GM12878 (cell line): ENCODE measurements around the gene PPP2R3A. TPM values are rescaled to one million over a fixed set of nuclear protein-coding genes. Genes with fewer than 3 reads are reported as not detected.

Experiments used
- ATAC-seq: fragments of 200-7000 bp; cut with Tn5 transposase; 3 replicates; pipeline ENCODE4 v1.9.1; 2020; ENCODE audit warnings: mild to moderate bottlenecking, moderate library complexity
- BruUV-seq: library from RNA; stranded (reverse); fragments of 400-500 nt; replicated peaks from 2 replicates; lab custom pipeline; 2021; lab: Mats Ljungman, UMichigan
- CTCF ChIA-PET: fragments of 300-600 bp; sonication (Branson Sonifier 250); formaldehyde crosslinking; extraction: SDS; loops from one replicate; lab custom pipeline; 2021; ENCODE audit warnings: inconsistent platforms; lab: Yijun Ruan, JAX
- POLR2A ChIA-PET: fragments of 350-600 bp; formaldehyde crosslinking; extraction: SDS; loops from one replicate; lab custom pipeline; 2021; ENCODE audit warnings: inconsistent platforms; lab: Charles Lee
- RAD21 ChIA-PET: fragments of 300-600 bp; sonication (Branson Sonifier 250); formaldehyde crosslinking; loops from one replicate; lab custom pipeline; 2023; ENCODE audit warnings: antibody characterized with exemption; ENCODE audit not compliant: unreplicated experiment; lab: Charles Lee
- SMC1A ChIA-PET: fragments of 300-600 bp; sonication (Branson Sonifier 250); formaldehyde crosslinking; loops from one replicate; lab custom pipeline; 2023; ENCODE audit not compliant: unreplicated experiment, uncharacterized antibody; lab: Charles Lee
- DNase-seq: peaks from one replicate; pipeline ENCODE4 v3.0.0-alpha.2; 2011; ENCODE audit warnings: low read depth, low spot score
- FAIRE-seq: peaks from 3 replicates; lab custom pipeline; 2011; peaks lifted over from hg19 to GRCh38; lab: Jason Lieb, UNC
- H2AFZ ChIP-seq: 2 replicates; pipeline ENCODE4 v1.6.0; 2011; ENCODE audit warnings: low read depth, low read length, control low read depth; ENCODE audit not compliant: control insufficient read depth
- H3K27ac ChIP-seq: 2 replicates; pipeline ENCODE4 v1.5.1; 2011; ENCODE audit warnings: control low read depth; ENCODE audit not compliant: control insufficient read depth, insufficient read depth
- H3K27me3 ChIP-seq, 2 experiments: replicated peaks in 1 of 2; 2 replicates each; pipeline versions ENCODE4 v1.6.0 to v1.6.1; 2011; ENCODE audit warnings: low read length in 1 of 2; ENCODE audit not compliant: control insufficient read depth in 2 of 2, insufficient read depth in 2 of 2
- H3K36me3 ChIP-seq, 2 experiments: 2 replicates each; pipeline ENCODE4 v1.5.1; 2011; ENCODE audit warnings: low read length in 1 of 2; ENCODE audit not compliant: control insufficient read depth in 2 of 2, insufficient read depth in 2 of 2
- H3K4me1 ChIP-seq: 2 replicates; pipeline ENCODE4 v1.6.1; 2011; ENCODE audit warnings: mild to moderate bottlenecking, low read length, moderate library complexity, mixed read lengths; ENCODE audit not compliant: control insufficient read depth, insufficient read depth
- H3K4me2 ChIP-seq: 2 replicates; pipeline ENCODE4 v1.6.0; 2011; ENCODE audit warnings: control low read depth; ENCODE audit not compliant: control insufficient read depth, insufficient read depth
- H3K4me3 ChIP-seq: fragments of 200-600 bp; sonication (generic); 2 replicates; pipeline ENCODE4 v1.5.1; 2016
- H3K79me2 ChIP-seq: 2 replicates; pipeline ENCODE4 v1.6.0; 2011; ENCODE audit warnings: low read length; ENCODE audit not compliant: control insufficient read depth, insufficient read depth
- H3K9ac ChIP-seq: 2 replicates; pipeline ENCODE4 v1.8.0; 2011; ENCODE audit warnings: low read length, control low read depth, mixed read lengths; ENCODE audit not compliant: control insufficient read depth, insufficient read depth
- H3K9me3 ChIP-seq: replicated peaks from 3 replicates; pipeline ENCODE4 v1.5.1; 2011; ENCODE audit warnings: mild to moderate bottlenecking, low read length; ENCODE audit not compliant: control insufficient read depth, insufficient read depth
- H4K20me1 ChIP-seq: 2 replicates; pipeline ENCODE4 v1.6.0; 2011; ENCODE audit not compliant: control insufficient read depth, insufficient read depth
- MTA2 ChIP-seq: fragments of 450-650 bp; IDR thresholded peaks from 2 replicates; pipeline ENCODE4 v1.6.1; 2016; ENCODE audit warnings: low read depth, mild to moderate bottlenecking, moderate library complexity
- NBN ChIP-seq: fragments of 450-650 bp; IDR thresholded peaks from 2 replicates; pipeline ENCODE4 v1.6.1; 2016
- POLR2AphosphoS5 ChIP-seq: IDR thresholded peaks from 2 replicates; pipeline ENCODE4 v1.6.1; 2011; ENCODE audit warnings: mild to moderate bottlenecking, low read length, inconsistent platforms
- RAD21 ChIP-seq: IDR thresholded peaks from 2 replicates; pipeline ENCODE4 v1.6.1; 2011; ENCODE audit warnings: mild to moderate bottlenecking, low read depth, low read length, moderate library complexity; ENCODE audit not compliant: insufficient read depth
- RELA ChIP-seq: fragments of 450-650 bp; IDR thresholded peaks from 2 replicates; pipeline ENCODE4 v1.8.0; 2014; ENCODE audit warnings: borderline replicate concordance; ENCODE audit not compliant: partially characterized antibody
- WGBS: methylation state at CpG from one replicate; pipeline ENCODE4 v1.1.6; 2016; ENCODE audit warnings: low lambda C conversion rate; ENCODE audit not compliant: insufficient replicate concordance, insufficient coverage; ENCODE audit errors: missing lambda C conversion rate; 5-methylcytosine and 5-hydroxymethylcytosine counted together
- in situ Hi-C: fragments of 300-500 bp; cut with MboI; formaldehyde crosslinking; loops from 9 replicates; pipeline ENCODE4 v1.14.3; 2018; ENCODE audit warnings: mixed read lengths
- intact Hi-C: fragments of 100-400 bp; cut with micrococcal nuclease; formaldehyde crosslinking; loops from one replicate; pipeline ENCODE4 v1.14.2; 2022; ENCODE audit not compliant: unreplicated experiment
- polyA plus RNA-seq, 11 experiments: library from polyadenylated mRNA; depleted of rRNA in 4 of 11; unstranded in 6 of 11; stranded (reverse) in 5 of 11; fragments of >200 nt; fragmentation: Nextera tagmentation in 4 of 11; fragmentation: Illumina TruSeq in 1 of 11; extraction: Ambion mirVana in 4 of 11; extraction: Trizol in 1 of 11; gene quantifications; 1 replicate in 1 of 11; 2 replicates in 10 of 11; pipeline versions ENCODE4 v1.2.1 to v1.2.3, GENCODE V29; 2011 to 2016; ENCODE audit warnings: inconsistent platforms in 2 of 11, missing spikeins in 2 of 11, low read depth in 1 of 11
- total RNA-seq, 4 experiments: library from RNA; depleted of rRNA in 3 of 4; stranded (reverse); fragments of >200 nt in 3 of 4; fragmentation: Illumina TruSeq in 1 of 4; extraction: Trizol in 1 of 4; gene quantifications; 2 replicates each; pipeline versions ENCODE4 v1.2.1 to v1.2.3, GENCODE V29; 2013 to 2021
- TF ChIP-seq, protein P1 (sequence below): fragments of 450-650 bp; formaldehyde crosslinking; IDR thresholded peaks from 2 replicates; pipeline ENCODE4 v1.4.0; 2022; ENCODE audit warnings: mild to moderate bottlenecking, moderate library complexity
- TF ChIP-seq, protein P2 (sequence below): fragments of 450-650 bp; IDR thresholded peaks from 2 replicates; pipeline ENCODE4 v1.6.1; 2017; ENCODE audit warnings: borderline replicate concordance
- TF ChIP-seq, protein P3 (sequence below): fragments of 450-650 bp; formaldehyde crosslinking; IDR thresholded peaks from 2 replicates; pipeline ENCODE4 v1.5.0; 2022; ENCODE audit warnings: mild to moderate bottlenecking, missing genetic modification characterization

The PPP2R3A gene
- total and polyA plus RNA-seq, 10 of the 15 experiments (the other 5 are each of a cell fraction or from before 2014, with no cell fraction given) = under 0.01 to 0.16 (median 0.06) TPM; not detected in 5

DNA sequence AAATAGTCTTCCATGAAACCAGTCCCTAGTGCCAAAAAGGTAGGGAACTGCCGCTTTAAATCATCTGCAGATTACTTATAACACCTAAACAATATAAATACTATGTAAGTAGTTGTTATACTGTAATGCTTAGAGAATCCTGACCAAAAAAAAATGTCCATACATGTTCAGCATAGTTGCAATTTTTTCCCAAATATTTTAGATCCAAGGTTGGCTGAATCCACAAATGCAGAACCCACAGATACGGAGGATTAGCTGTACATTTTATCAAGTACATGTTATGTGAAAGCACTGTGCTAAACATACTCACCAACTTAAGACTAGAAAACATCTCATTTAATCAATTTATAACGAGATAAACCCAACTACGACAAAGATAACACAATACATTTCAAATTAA is 221.3 kb downstream of the PPP2R3A start (continued):
- TF ChIP-seq, protein P1, sequence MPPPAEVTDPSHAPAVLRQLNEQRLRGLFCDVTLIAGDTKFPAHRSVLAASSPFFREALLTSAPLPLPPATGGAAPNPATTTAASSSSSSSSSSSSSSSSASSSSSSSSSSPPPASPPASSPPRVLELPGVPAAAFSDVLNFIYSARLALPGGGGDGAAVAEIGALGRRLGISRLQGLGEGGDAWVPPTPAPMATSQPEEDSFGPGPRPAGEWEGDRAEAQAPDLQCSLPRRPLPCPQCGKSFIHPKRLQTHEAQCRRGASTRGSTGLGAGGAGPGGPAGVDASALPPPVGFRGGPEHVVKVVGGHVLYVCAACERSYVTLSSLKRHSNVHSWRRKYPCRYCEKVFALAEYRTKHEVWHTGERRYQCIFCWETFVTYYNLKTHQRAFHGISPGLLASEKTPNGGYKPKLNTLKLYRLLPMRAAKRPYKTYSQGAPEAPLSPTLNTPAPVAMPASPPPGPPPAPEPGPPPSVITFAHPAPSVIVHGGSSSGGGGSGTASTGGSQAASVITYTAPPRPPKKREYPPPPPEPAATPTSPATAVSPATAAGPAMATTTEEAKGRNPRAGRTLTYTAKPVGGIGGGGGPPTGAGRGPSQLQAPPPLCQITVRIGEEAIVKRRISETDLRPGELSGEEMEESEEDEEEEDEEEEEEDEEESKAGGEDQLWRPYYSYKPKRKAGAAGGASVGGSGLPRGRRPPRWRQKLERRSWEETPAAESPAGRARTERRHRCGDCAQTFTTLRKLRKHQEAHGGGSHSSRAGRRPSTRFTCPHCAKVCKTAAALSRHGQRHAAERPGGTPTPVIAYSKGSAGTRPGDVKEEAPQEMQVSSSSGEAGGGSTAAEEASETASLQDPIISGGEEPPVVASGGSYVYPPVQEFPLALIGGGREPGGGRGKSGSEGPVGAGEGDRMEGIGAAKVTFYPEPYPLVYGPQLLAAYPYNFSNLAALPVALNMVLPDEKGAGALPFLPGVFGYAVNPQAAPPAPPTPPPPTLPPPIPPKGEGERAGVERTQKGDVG (CRISPR knock-in tag) = no peak
- TF ChIP-seq, all 136 proteins: peak for 0

DNA sequence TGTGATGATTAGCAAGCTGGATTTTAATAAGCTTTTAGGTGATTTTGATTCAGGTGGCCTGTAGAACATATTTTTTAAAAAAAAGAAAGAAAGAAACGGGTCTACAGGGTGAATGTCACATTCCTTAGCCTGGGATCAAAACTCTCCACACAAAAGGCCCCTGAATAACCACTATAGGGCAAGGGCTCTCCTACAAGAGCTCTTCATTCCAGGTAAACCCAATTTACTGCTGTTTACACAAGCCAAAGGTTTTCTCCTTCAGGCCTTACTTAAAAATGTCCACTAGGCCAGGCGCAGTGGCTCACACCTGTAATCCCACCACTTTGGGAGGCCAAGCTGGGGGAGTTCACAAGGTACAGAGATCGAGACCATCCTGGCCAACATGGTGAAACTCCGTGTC is 222.3 kb downstream of the PPP2R3A start:
- RAD21 ChIA-PET = interaction anchor here (0.7 to 1.3 kb wide), 2 partner anchors 9 to 565 kb away, joined by 3 to 4 read pairs; partner anchors contain the start of gene STAG1
- Histone ChIP-seq H3K27me3 (no peaks in the 10 kb centered on the region), H4K20me1 (peaks cover 15% of the 10 kb centered on the region), H3K27ac (no peak overlapping the region), H3K4me2 (peak overlapping the region; percentile 55; the same call in 1 of the 2 replicates), H3K79me2 (peaks cover 100% of the 10 kb centered on the region), H3K36me3 (peaks cover 0 to 2% of the 10 kb centered on the region in 2 experiments; a peak in 1 of 4 replicates), H3K9me3 (no peaks in the 10 kb centered on the region; the same call in 2 of the 3 replicates), H3K4me1 (peaks cover 10% of the 10 kb centered on the region; the same call in 1 of the 2 replicates), H3K4me3 (0 out of 2 replicates have a peak overlapping the region, but pooled peaks have one; percentile 28), H3K9ac (no peak overlapping the region; the same call in 1 of the 2 replicates), H2AFZ (no peak overlapping the region)
- BruUV-seq = no TSS peak
- in situ Hi-C loops = loop anchor here (5.0 kb wide), 1 partner anchor 559 kb away; no protein-coding TSS in a partner anchor
- 35% methylated on average over 4 of the region's 4 CpGs for WGBS
- no peak for FAIRE-seq
- no peak for ATAC-seq
- intact Hi-C loops = no loop called here
- TF ChIP-seq MTA2 (no peak), RELA (no peak), NBN (no peak), POLR2AphosphoS5 (0 out of 2 replicates have a peak, but pooled peaks have one; percentile 6), RAD21 (no peak)
- TF ChIP-seq, protein P2, sequence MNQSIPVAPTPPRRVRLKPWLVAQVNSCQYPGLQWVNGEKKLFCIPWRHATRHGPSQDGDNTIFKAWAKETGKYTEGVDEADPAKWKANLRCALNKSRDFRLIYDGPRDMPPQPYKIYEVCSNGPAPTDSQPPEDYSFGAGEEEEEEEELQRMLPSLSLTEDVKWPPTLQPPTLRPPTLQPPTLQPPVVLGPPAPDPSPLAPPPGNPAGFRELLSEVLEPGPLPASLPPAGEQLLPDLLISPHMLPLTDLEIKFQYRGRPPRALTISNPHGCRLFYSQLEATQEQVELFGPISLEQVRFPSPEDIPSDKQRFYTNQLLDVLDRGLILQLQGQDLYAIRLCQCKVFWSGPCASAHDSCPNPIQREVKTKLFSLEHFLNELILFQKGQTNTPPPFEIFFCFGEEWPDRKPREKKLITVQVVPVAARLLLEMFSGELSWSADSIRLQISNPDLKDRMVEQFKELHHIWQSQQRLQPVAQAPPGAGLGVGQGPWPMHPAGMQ = no peak
- TF ChIP-seq, protein P3, sequence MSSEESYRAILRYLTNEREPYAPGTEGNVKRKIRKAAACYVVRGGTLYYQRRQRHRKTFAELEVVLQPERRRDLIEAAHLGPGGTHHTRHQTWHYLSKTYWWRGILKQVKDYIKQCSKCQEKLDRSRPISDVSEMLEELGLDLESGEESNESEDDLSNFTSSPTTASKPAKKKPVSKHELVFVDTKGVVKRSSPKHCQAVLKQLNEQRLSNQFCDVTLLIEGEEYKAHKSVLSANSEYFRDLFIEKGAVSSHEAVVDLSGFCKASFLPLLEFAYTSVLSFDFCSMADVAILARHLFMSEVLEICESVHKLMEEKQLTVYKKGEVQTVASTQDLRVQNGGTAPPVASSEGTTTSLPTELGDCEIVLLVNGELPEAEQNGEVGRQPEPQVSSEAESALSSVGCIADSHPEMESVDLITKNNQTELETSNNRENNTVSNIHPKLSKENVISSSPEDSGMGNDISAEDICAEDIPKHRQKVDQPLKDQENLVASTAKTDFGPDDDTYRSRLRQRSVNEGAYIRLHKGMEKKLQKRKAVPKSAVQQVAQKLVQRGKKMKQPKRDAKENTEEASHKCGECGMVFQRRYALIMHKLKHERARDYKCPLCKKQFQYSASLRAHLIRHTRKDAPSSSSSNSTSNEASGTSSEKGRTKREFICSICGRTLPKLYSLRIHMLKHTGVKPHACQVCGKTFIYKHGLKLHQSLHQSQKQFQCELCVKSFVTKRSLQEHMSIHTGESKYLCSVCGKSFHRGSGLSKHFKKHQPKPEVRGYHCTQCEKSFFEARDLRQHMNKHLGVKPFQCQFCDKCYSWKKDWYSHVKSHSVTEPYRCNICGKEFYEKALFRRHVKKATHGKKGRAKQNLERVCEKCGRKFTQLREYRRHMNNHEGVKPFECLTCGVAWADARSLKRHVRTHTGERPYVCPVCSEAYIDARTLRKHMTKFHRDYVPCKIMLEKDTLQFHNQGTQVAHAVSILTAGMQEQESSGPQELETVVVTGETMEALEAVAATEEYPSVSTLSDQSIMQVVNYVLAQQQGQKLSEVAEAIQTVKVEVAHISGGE (CRISPR knock-in tag) = no peak
- SMC1A ChIA-PET = interaction anchor here (0.8 to 1.5 kb wide), 5 partner anchors 11 to 109 kb away, joined by 3 to 5 read pairs (median 3); no protein-coding TSS in a partner anchor
- DNase-seq = no peak
- POLR2A ChIA-PET = interaction anchor here (0.6 to 3.9 kb wide), 2 partner anchors 9 to 13 kb away, joined by 4 to 14 read pairs; partner anchors contain the start of gene MSL2
- CTCF ChIA-PET = interaction anchor here (0.6 to 1.6 kb wide), 4 partner anchors 8 to 565 kb away, joined by 3 to 4 read pairs (median 4); no protein-coding TSS in a partner anchor
